GM12875 (cell line): Measurements from ENCODE around the gene OR52B6.
"Not testable (repeated sequence)": the region's sequence is repeated elsewhere in the genome, so short reads cannot be mapped to it uniquely, and the experiment has no call there.

Source experiments
- H3K4me3 ChIP-seq: one replicate; pipeline ENCODE4 v1.5.1; 2011; ENCODE audit warnings: low read depth, low read length, control low read depth
- CTCF ChIP-seq: IDR thresholded peaks from 2 replicates; pipeline ENCODE4 v1.5.1; 2011; ENCODE audit warnings: low read depth, mild to moderate bottlenecking, control low read depth, inconsistent platforms, low read length, moderate library complexity, borderline replicate concordance; ENCODE audit not compliant: insufficient read depth

OR52B6 gene

GRCh38 chr11:5574654-5575053 is 6.0 kb upstream of the OR52B6 start:
- TF ChIP-seq CTCF, result no peak
- no peak overlapping the region for H3K4me3 ChIP-seq

GRCh38 chr11:5575152-5575551 is 5.5 kb upstream of the OR52B6 start:
- no peak for TF ChIP-seq CTCF
- no peak overlapping the region for H3K4me3 ChIP-seq

- no peak for TF ChIP-seq CTCF
- no peak overlapping the region for H3K4me3 ChIP-seq
Observed at GRCh38 chr11:5577101-5577500, 3.6 kb upstream of the OR52B6 start.

DNA sequence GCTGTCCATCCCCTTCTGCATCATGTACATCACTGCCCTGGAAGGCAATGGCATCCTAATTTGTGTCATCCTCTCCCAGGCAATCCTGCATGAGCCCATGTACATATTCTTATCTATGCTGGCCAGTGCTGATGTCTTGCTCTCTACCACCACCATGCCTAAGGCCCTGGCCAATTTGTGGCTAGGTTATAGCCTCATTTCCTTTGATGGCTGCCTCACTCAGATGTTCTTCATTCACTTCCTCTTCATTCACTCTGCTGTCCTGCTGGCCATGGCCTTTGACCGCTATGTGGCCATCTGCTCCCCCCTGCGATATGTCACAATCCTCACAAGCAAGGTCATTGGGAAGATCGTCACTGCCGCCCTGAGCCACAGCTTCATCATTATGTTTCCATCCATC is 337 bp downstream of the OR52B6 start:
- no peak overlapping the region for H3K4me3 ChIP-seq
- TF ChIP-seq CTCF, result no peak

DNA sequence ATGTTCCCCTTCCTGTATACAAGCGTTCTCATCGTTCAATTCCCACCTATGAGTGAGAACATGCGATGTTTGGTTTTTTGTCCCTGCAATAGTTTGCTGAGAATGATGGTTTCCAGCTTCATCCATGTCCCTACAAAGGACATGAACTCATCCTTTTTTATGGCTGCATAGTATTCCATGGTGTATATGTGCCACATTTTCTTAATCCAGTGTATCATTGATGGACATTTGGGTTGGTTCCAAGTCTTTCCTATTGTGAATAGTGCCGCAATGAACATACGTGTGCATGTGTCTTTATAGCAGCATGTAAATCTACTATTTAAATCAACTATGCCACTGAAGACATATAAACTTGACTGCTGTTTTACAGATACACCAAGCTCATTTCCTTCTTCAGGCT is 3.8 kb downstream of the OR52B6 start:
- H3K4me3 ChIP-seq, result not testable (repeated sequence)

- not testable (repeated sequence) for H3K4me3 ChIP-seq
Observed at GRCh38 chr11:5589906-5590305, 9.2 kb downstream of the OR52B6 start.

GRCh38 chr11:5591613-5592012 is 10.9 kb downstream of the OR52B6 start:
- no peak for TF ChIP-seq CTCF
- no peak overlapping the region for H3K4me3 ChIP-seq

DNA sequence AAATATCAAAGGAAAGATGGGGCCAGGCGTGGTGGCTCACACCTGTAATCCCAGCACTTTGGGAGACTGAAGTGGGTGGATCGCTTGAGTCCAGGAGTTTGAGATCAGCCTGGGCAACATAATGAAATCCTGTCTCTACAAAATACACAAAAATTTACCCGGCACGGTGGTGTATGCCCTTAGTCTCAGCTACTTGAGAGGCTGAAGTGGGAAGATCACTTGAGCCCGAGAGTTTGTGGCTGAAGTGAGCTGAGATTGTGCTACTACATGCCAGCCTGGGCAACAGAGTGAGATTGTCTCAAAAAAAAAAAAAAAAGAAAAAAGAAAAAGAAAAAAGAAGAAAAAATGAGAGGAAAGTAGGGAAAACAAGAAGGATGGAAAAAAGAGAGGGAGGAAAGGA is 11.9 kb downstream of the OR52B6 start:
- no peak for TF ChIP-seq CTCF
- no peak overlapping the region for H3K4me3 ChIP-seq
